HUES6 (cell line): ENCODE results near the gene TMEM126B.
"Not testable (repeated sequence)": the region's sequence is repeated elsewhere in the genome, so short reads cannot be mapped to it uniquely, and the experiment has no call there.

Experiments used
- H3K27ac ChIP-seq: 2 replicates; pipeline ENCODE4 v1.7.0; 2013; ENCODE audit warnings: low read depth, mild to moderate bottlenecking, low read length, inconsistent platforms
- H3K27me3 ChIP-seq: 2 replicates; pipeline ENCODE4 v1.6.1; 2013; ENCODE audit warnings: low read length; ENCODE audit not compliant: control insufficient read depth, insufficient read depth
- H3K36me3 ChIP-seq: 2 replicates; pipeline ENCODE4 v1.6.1; 2013; ENCODE audit warnings: low read length; ENCODE audit not compliant: control insufficient read depth, insufficient read depth
- H3K4me1 ChIP-seq: 2 replicates; pipeline ENCODE4 v1.6.1; 2013; ENCODE audit warnings: low read length; ENCODE audit not compliant: control insufficient read depth, insufficient read depth
- H3K4me3 ChIP-seq: 2 replicates; pipeline ENCODE4 v1.5.1; 2013; ENCODE audit warnings: low read depth, low read length
- H3K9ac ChIP-seq: one replicate; pipeline ENCODE4 v1.6.1; 2013; ENCODE audit warnings: mild to moderate bottlenecking, low read length
- H3K9me3 ChIP-seq: 2 replicates; pipeline ENCODE4 v1.6.1; 2013; ENCODE audit warnings: low read depth, low read length; ENCODE audit not compliant: control insufficient read depth, insufficient read depth

TMEM126B gene

GRCh38 chr11:85647604-85648299, 19.4 kb downstream of the TMEM126B start, which contains the start of gene TMEM126A:
TSS of gene TMEM126A (plus strand) at chr11:85647967. CDS start at chr11:85650256, 2,289 bp downstream.
- Histone ChIP-seq H3K27ac (peak within 1 kb of the TSS; percentile 52; the same call in 1 of the 2 replicates), H3K27me3 (no peaks in the 10 kb centered on the region), H3K9ac (peak within 1 kb of the TSS; percentile 75), H3K4me1 (0 out of 2 replicates have a peak, but pooled peaks cover 3% of the 10 kb centered on the region), H3K9me3 (no peaks in the 10 kb centered on the region), H3K36me3 (no peaks in the 10 kb centered on the region), H3K4me3 (peak within 1 kb of the TSS; percentile 72)

GRCh38 chr11:85651118-85651517, 22.7 kb downstream of the TMEM126B start:
- no peak overlapping the region for H3K4me3 ChIP-seq
- H3K4me1 ChIP-seq: no peaks in the 10 kb centered on the region
- no peaks in the 10 kb centered on the region for H3K27me3 ChIP-seq
- no peak overlapping the region for H3K9ac ChIP-seq
- H3K36me3 ChIP-seq: peaks cover 21% of the 10 kb centered on the region
- no peaks in the 10 kb centered on the region for H3K9me3 ChIP-seq
- H3K27ac ChIP-seq: no peak overlapping the region

GRCh38 chr11:85652786-85653447, 24.5 kb downstream of the TMEM126B start:
- no peak overlapping the region for H3K9ac ChIP-seq
- H3K27ac ChIP-seq: no peak overlapping the region
- no peaks in the 10 kb centered on the region for H3K4me1 ChIP-seq
- no peaks in the 10 kb centered on the region for H3K27me3 ChIP-seq
- peaks cover 39% of the 10 kb centered on the region for H3K36me3 ChIP-seq
- H3K4me3 ChIP-seq: no peak overlapping the region
- H3K9me3 ChIP-seq: no peaks in the 10 kb centered on the region

GRCh38 chr11:85654343-85654742, 25.9 kb downstream of the TMEM126B start:
- H3K27me3 ChIP-seq, H3K4me3 ChIP-seq, H3K9ac ChIP-seq, H3K27ac ChIP-seq, H3K9me3 ChIP-seq, H3K4me1 ChIP-seq: not testable (repeated sequence)
- H3K36me3 ChIP-seq: peaks cover 52% of the 10 kb centered on the region

GRCh38 chr11:85656777-85657176, 28.4 kb downstream of the TMEM126B start:
- 0 out of 2 replicates have a peak, but pooled peaks cover 7% of the 10 kb centered on the region for H3K4me1 ChIP-seq
- no peaks in the 10 kb centered on the region for H3K27me3 ChIP-seq
- peaks cover 75% of the 10 kb centered on the region for H3K36me3 ChIP-seq
- no peaks in the 10 kb centered on the region for H3K9me3 ChIP-seq
- no peak overlapping the region for H3K27ac ChIP-seq
- H3K4me3 ChIP-seq: no peak overlapping the region
- H3K9ac ChIP-seq: no peak overlapping the region

- Histone ChIP-seq H3K27me3 (no peaks in the 10 kb centered on the region), H3K27ac (no peak overlapping the region), H3K4me1 (0 out of 2 replicates have a peak, but pooled peaks cover 7% of the 10 kb centered on the region), H3K36me3 (peaks cover 83% of the 10 kb centered on the region), H3K9ac (no peak overlapping the region), H3K9me3 (no peaks in the 10 kb centered on the region), H3K4me3 (no peak overlapping the region)
These were observed 29.8 kb downstream of the TMEM126B start for GRCh38 chr11:85658180-85658579.

- Histone ChIP-seq H3K4me3 (peak overlapping the region; percentile 93), H3K27ac (no peak overlapping the region), H3K4me1 (peaks cover 14% of the 10 kb centered on the region), H3K36me3 (peaks cover 64% of the 10 kb centered on the region), H3K9me3 (no peaks in the 10 kb centered on the region), H3K27me3 (no peaks in the 10 kb centered on the region), H3K9ac (no peak overlapping the region)
These were observed 33.7 kb downstream of the TMEM126B start for GRCh38 chr11:85661972-85662664.

GRCh38 chr11:85663080-85663752, 34.8 kb downstream of the TMEM126B start:
- H3K36me3 ChIP-seq: peaks cover 53% of the 10 kb centered on the region
- no peaks in the 10 kb centered on the region for H3K9me3 ChIP-seq
- H3K9ac ChIP-seq: peak overlapping the region; percentile 94
- H3K4me3 ChIP-seq: peak overlapping the region; percentile 93
- no peak overlapping the region for H3K27ac ChIP-seq
- H3K4me1 ChIP-seq: peaks cover 14% of the 10 kb centered on the region
- H3K27me3 ChIP-seq: no peaks in the 10 kb centered on the region

GRCh38 chr11:85663753-85664614, 35.6 kb downstream of the TMEM126B start:
- peaks cover 46% of the 10 kb centered on the region for H3K36me3 ChIP-seq
- H3K4me1 ChIP-seq: peaks cover 14% of the 10 kb centered on the region
- H3K4me3 ChIP-seq: peak overlapping the region; percentile 93
- peak overlapping the region; percentile 98 for H3K27ac ChIP-seq
- H3K9me3 ChIP-seq: no peaks in the 10 kb centered on the region
- peak overlapping the region; percentile 94 for H3K9ac ChIP-seq
- no peaks in the 10 kb centered on the region for H3K27me3 ChIP-seq
